ENCODE data around the gene FOXP1.
A peak's percentile ranks its signal among the peaks of the same experiment; 100 is the strongest.

Gene FOXP1

GRCh38 chr3:71537211-71537611, 46.3 kb downstream of the FOXP1 start:
- TF ChIP-seq ZFP3 (CRISPR knock-in tag; IDR thresholded peaks at IDR 0.05) (peak; percentile 26; the same call in 1 of the 2 replicates), TOX (CRISPR knock-in tag; IDR thresholded peaks at IDR 0.05; ENCODE audit: borderline replicate concordance) (no peak), ISL1 (CRISPR knock-in tag; IDR thresholded peaks at IDR 0.05) (peak; percentile 20; the same call in 1 of the 2 replicates)
- ATAC-seq = peak; percentile 85

- peak; percentile 45 for TF ChIP-seq ISL1 (CRISPR knock-in tag; IDR thresholded peaks at IDR 0.05)
- no peak for TF ChIP-seq POU6F1 (CRISPR knock-in tag; IDR thresholded peaks at IDR 0.05; ENCODE audit: borderline replicate concordance, low read depth)
- TF ChIP-seq CSRNP3 (CRISPR knock-in tag; IDR thresholded peaks at IDR 0.05) = no peak
- ATAC-seq = peak; percentile 73
Observed at GRCh38 chr3:71536376-71536965, 47.1 kb downstream of the FOXP1 start.

- no peak for TF ChIP-seq ZFP3 (CRISPR knock-in tag; IDR thresholded peaks at IDR 0.05)
- TF ChIP-seq ZNF70 (CRISPR knock-in tag; IDR thresholded peaks at IDR 0.05) = no peak
- no peak for TF ChIP-seq ARNTL (CRISPR knock-in tag; IDR thresholded peaks at IDR 0.05; ENCODE audit: borderline replicate concordance, low read depth)
- TF ChIP-seq CSRNP3 (CRISPR knock-in tag; IDR thresholded peaks at IDR 0.05) = no peak
- TF ChIP-seq CREB5 (CRISPR knock-in tag; IDR thresholded peaks at IDR 0.05; ENCODE audit: low read depth) = no peak
- no peak for TF ChIP-seq ESRRG (CRISPR knock-in tag; IDR thresholded peaks at IDR 0.05)
- TF ChIP-seq BACH2 (CRISPR knock-in tag; IDR thresholded peaks at IDR 0.05; ENCODE audit: borderline replicate concordance) = no peak
- TF ChIP-seq PATZ1 (CRISPR knock-in tag; IDR thresholded peaks at IDR 0.05; ENCODE audit: borderline replicate concordance) = no peak
- TF ChIP-seq ZFP30 (CRISPR knock-in tag; IDR thresholded peaks at IDR 0.05) = no peak
Observed at GRCh38 chr3:71533588-71533987, 49.9 kb downstream of the FOXP1 start.

GRCh38 chr3:71532639-71533395, 50.7 kb downstream of the FOXP1 start:
- no peak for ATAC-seq
- no peak for TF ChIP-seq ARNTL (CRISPR knock-in tag; IDR thresholded peaks at IDR 0.05; ENCODE audit: borderline replicate concordance, low read depth)
- no peak for TF ChIP-seq ZFP30 (CRISPR knock-in tag; IDR thresholded peaks at IDR 0.05)

More at GRCh38 chr3:71533588-71533987, 49.9 kb downstream of the FOXP1 start:
- no peak for ATAC-seq

GRCh38 chr3:71530903-71531530, 52.5 kb downstream of the FOXP1 start:
- no peak for TF ChIP-seq TCF4 (CRISPR knock-in tag; IDR thresholded peaks at IDR 0.05; ENCODE audit: borderline replicate concordance)
- TF ChIP-seq BACH2 (CRISPR knock-in tag; IDR thresholded peaks at IDR 0.05; ENCODE audit: borderline replicate concordance) = no peak
- no peak for TF ChIP-seq CSRNP3 (CRISPR knock-in tag; IDR thresholded peaks at IDR 0.05)
- no peak for TF ChIP-seq ZNF8 (CRISPR knock-in tag; IDR thresholded peaks at IDR 0.05)
- TF ChIP-seq ZFP3 (CRISPR knock-in tag; IDR thresholded peaks at IDR 0.05) = no peak
- no peak for TF ChIP-seq RARB (CRISPR knock-in tag; IDR thresholded peaks at IDR 0.05)
- TF ChIP-seq CREB5 (CRISPR knock-in tag; IDR thresholded peaks at IDR 0.05; ENCODE audit: low read depth) = no peak
- TF ChIP-seq SNAI2 (CRISPR knock-in tag; IDR thresholded peaks at IDR 0.05) = no peak
- no peak for TF ChIP-seq ZC3H10 (CRISPR knock-in tag; IDR thresholded peaks at IDR 0.05)
- TF ChIP-seq CSDC2 (CRISPR knock-in tag; IDR thresholded peaks at IDR 0.05) = no peak
- no peak for TF ChIP-seq PPARA (CRISPR knock-in tag; IDR thresholded peaks at IDR 0.05; ENCODE audit: borderline replicate concordance)
- no peak for TF ChIP-seq TOX (CRISPR knock-in tag; IDR thresholded peaks at IDR 0.05; ENCODE audit: borderline replicate concordance)
- no peak for ATAC-seq

Data from SK-N-SH treated with all-trans-retinoic acid at 6 μM for 48 hours (cell line).